Right renal cortex interstitium (tissue), 3 donors: ENCODE data around the gene CYCS. TPM values are rescaled to one million over a fixed set of nuclear protein-coding genes. Genes with fewer than 3 reads are reported as not detected.

Source experiments
- DNase-seq, 3 donors: peaks; one replicate each; pipeline ENCODE4 v3.0.0-alpha.2; 2013; ENCODE audit warnings: low read depth in 3 of 3, low spot score in 2 of 3
- polyA plus RNA-seq, 3 donors: library from polyadenylated mRNA; unstranded; fragments of 120-200 nt; gene quantifications; one replicate each; pipeline ENCODE4 v1.2.1, GENCODE V29; 2013; ENCODE audit not compliant: insufficient read length in 3 of 3

Gene CYCS
- polyA plus RNA-seq, 3 donors, result 167 to 183 (median 170) TPM

- DNase-seq, result no peak
These were observed 49.6 kb downstream of the CYCS start for GRCh38 chr7:25075459-25075858.

- no peak for DNase-seq
These were observed 51.6 kb downstream of the CYCS start for GRCh38 chr7:25073451-25073850.

Other genes starting within 250 kb of the CYCS start
- 10 to 100 TPM; 15.3 to 20.4 (median 17.5) TPM for gene OSBPL3, start 145.1 kb downstream of the CYCS start, polyA plus RNA-seq
- not detected for gene NPVF, start 103.2 kb upstream of the CYCS start, polyA plus RNA-seq